Measurements from ENCODE around the gene GPC3.

GPC3 gene

GRCh38 chrX:133966199-133966598, 19.2 kb downstream of the GPC3 start:
- Mint-ChIP-seq H3K4me3 (no peak overlapping the region), H3K4me1 (ENCODE audit: low read depth) (peaks cover 4% of the 10 kb centered on the region), H3K27ac (no peak overlapping the region), H3K27me3 (peaks cover 52% of the 10 kb centered on the region), H3K9me3 (no peaks in the 10 kb centered on the region), H3K36me3 (ENCODE audit: low read depth) (no peaks in the 10 kb centered on the region)
- DNase-seq = no peak

GRCh38 chrX:133965321-133965720, 20.1 kb downstream of the GPC3 start:
- no peak overlapping the region for H3K4me3 Mint-ChIP-seq

DNA sequence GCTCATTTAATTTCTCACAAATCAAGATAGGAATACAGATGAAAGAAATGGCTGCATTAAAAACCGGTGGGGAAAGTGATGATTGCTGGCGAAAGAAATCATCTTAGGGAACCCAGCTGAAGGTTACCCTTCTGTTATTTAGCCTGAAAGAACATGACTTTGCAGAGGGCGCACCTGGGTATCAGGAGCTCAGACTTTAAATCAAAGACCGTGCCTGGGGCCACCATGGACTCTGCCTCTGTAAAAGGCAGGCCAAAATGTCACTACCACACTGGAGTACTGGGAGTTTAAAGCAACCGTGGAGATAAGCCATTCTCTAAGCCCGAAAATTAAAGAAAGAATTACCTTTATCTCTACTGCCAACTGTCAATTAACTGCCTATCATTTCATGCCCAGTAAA, 24.3 kb downstream of the GPC3 start:
- Mint-ChIP-seq H3K27ac (no peak overlapping the region), H3K4me3 (no peak overlapping the region), H3K4me1 (ENCODE audit: low read depth) (peaks cover 4% of the 10 kb centered on the region), H3K9me3 (no peaks in the 10 kb centered on the region), H3K27me3 (peaks cover 26% of the 10 kb centered on the region), H3K36me3 (ENCODE audit: low read depth) (no peaks in the 10 kb centered on the region)
- no peak for DNase-seq

More at GRCh38 chrX:133965321-133965720, 20.1 kb downstream of the GPC3 start:
- no peak for DNase-seq
- peaks cover 4% of the 10 kb centered on the region for H3K4me1 Mint-ChIP-seq (ENCODE audit: low read depth)
- peaks cover 46% of the 10 kb centered on the region for H3K27me3 Mint-ChIP-seq
- H3K27ac Mint-ChIP-seq = no peak overlapping the region
- H3K9me3 Mint-ChIP-seq = no peaks in the 10 kb centered on the region
- H3K36me3 Mint-ChIP-seq (ENCODE audit: low read depth) = no peaks in the 10 kb centered on the region

DNA sequence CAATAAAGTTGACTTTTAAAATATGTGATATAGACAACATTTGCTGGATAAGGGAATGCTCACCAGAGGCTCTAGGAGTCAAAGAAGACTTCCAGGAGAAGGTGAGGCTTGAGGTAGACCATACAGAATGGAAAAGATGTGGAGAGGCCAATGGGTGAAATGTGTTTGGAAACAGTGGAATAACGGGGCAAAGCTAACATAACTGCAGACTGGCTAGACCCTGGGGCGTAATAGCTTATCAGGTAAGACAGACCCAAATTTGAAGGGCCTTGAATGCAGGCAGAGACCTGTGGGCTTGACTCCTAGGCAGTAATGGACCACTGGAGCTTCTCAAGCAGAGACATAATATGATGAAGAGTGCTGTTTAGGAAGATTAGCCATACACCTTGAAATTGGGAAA, 25.4 kb downstream of the GPC3 start:
- Mint-ChIP-seq H3K4me3 (no peak overlapping the region), H3K27ac (no peak overlapping the region), H3K27me3 (peaks cover 25% of the 10 kb centered on the region), H3K4me1 (ENCODE audit: low read depth) (peaks cover 4% of the 10 kb centered on the region), H3K36me3 (ENCODE audit: low read depth) (no peaks in the 10 kb centered on the region), H3K9me3 (no peaks in the 10 kb centered on the region)
- DNase-seq = no peak

DNA sequence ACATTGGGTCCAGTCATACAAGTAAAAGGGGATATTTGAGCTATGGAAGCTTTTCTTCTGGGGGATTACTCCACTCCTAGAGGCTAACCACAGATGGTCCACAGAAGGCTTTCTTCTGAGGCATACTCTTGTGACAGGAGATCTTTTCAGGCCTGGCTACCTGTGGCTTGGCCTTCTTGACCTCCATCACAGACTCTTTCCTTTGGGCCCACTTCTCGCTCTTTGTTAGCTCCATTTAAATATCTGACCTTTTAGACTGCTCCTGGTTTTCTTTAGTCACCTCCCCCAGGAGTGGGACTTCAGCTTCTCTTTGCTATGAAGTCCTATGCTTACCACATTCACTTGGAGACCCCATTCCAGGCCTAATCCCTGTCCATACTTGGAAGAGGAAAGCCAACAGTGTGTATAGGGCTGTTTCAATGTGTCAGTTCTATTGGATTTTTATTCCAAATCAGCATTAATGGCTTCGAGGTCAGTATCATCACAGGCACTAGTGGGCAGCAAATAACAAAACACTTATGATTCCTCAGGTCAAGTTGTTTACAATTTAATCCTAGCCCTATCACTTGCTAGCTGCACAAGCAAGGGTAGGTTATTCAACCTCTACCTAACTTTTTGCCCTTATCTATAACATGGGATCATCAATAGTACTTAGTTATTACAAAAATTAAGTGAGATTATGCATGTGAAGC, 26.3 kb downstream of the GPC3 start:
- Mint-ChIP-seq H3K4me3 (no peak overlapping the region), H3K4me1 (ENCODE audit: low read depth) (no peaks in the 10 kb centered on the region), H3K27me3 (peaks cover 27% of the 10 kb centered on the region), H3K36me3 (ENCODE audit: low read depth) (no peaks in the 10 kb centered on the region), H3K9me3 (no peaks in the 10 kb centered on the region), H3K27ac (no peak overlapping the region)
- no peak for DNase-seq

- DNase-seq = no peak
- H3K27me3 Mint-ChIP-seq = peaks cover 40% of the 10 kb centered on the region
- no peaks in the 10 kb centered on the region for H3K36me3 Mint-ChIP-seq (ENCODE audit: low read depth)
- no peaks in the 10 kb centered on the region for H3K9me3 Mint-ChIP-seq
- H3K4me3 Mint-ChIP-seq = no peak overlapping the region
- H3K27ac Mint-ChIP-seq = no peak overlapping the region
- no peaks in the 10 kb centered on the region for H3K4me1 Mint-ChIP-seq (ENCODE audit: low read depth)
These were observed 28.6 kb downstream of the GPC3 start for GRCh38 chrX:133956570-133957340.

DNA sequence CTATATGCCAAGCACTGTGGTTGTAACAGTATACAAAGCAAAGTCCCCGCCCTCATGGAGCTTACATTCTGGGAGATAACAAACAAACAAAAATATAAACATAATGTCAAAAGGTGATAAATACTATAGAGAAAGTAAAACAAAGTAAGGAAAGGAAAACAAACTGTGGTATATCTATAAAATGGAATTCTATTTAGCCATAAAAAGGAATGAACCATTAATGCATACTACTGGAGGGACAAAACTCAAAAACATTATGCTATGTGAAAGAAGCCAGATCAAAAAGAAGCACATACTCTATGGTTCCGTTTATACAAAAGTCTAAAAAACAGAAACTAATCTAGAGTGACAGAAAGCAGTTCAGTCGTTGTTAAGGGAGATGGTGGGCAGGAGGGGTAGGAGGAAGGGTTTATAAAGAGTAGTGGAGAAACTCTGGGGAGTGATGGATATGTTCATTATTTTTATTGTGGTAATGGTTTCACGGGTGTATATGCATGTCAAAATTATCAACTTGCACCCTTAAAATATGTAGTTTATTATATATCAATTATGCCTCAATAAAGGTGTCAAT, 31.5 kb downstream of the GPC3 start:
- H3K9me3 Mint-ChIP-seq = no peaks in the 10 kb centered on the region
- no peaks in the 10 kb centered on the region for H3K4me1 Mint-ChIP-seq (ENCODE audit: low read depth)
- H3K4me3 Mint-ChIP-seq = no peak overlapping the region
- DNase-seq = no peak
- H3K27ac Mint-ChIP-seq = no peak overlapping the region
- no peaks in the 10 kb centered on the region for H3K36me3 Mint-ChIP-seq (ENCODE audit: low read depth)
- H3K27me3 Mint-ChIP-seq = peaks cover 35% of the 10 kb centered on the region

GRCh38 chrX:133953078-133953477, 32.3 kb downstream of the GPC3 start:
- Mint-ChIP-seq H3K27me3 (peaks cover 36% of the 10 kb centered on the region), H3K4me3 (no peak overlapping the region), H3K36me3 (ENCODE audit: low read depth) (no peaks in the 10 kb centered on the region), H3K9me3 (no peaks in the 10 kb centered on the region), H3K27ac (no peak overlapping the region), H3K4me1 (ENCODE audit: low read depth) (no peaks in the 10 kb centered on the region)
- no peak for DNase-seq

GRCh38 chrX:133951098-133951497, 34.3 kb downstream of the GPC3 start:
- DNase-seq = no peak
- Mint-ChIP-seq H3K9me3 (no peaks in the 10 kb centered on the region), H3K4me3 (no peak overlapping the region), H3K27ac (no peak overlapping the region), H3K4me1 (ENCODE audit: low read depth) (no peaks in the 10 kb centered on the region), H3K27me3 (peaks cover 46% of the 10 kb centered on the region), H3K36me3 (ENCODE audit: low read depth) (no peaks in the 10 kb centered on the region)

- Mint-ChIP-seq H3K4me3 (no peak overlapping the region), H3K36me3 (ENCODE audit: low read depth) (no peaks in the 10 kb centered on the region), H3K27me3 (peaks cover 50% of the 10 kb centered on the region), H3K27ac (no peak overlapping the region), H3K9me3 (no peaks in the 10 kb centered on the region), H3K4me1 (ENCODE audit: low read depth) (no peaks in the 10 kb centered on the region)
- no peak for DNase-seq
These were observed 35.2 kb downstream of the GPC3 start for GRCh38 chrX:133950214-133950613.

GRCh38 chrX:133948895-133949294, 36.5 kb downstream of the GPC3 start:
- no peaks in the 10 kb centered on the region for H3K4me1 Mint-ChIP-seq (ENCODE audit: low read depth)
- no peaks in the 10 kb centered on the region for H3K36me3 Mint-ChIP-seq (ENCODE audit: low read depth)
- H3K4me3 Mint-ChIP-seq = no peak overlapping the region
- H3K27me3 Mint-ChIP-seq = peaks cover 48% of the 10 kb centered on the region
- H3K9me3 Mint-ChIP-seq = no peaks in the 10 kb centered on the region
- H3K27ac Mint-ChIP-seq = no peak overlapping the region
- DNase-seq = no peak

- no peaks in the 10 kb centered on the region for H3K36me3 Mint-ChIP-seq (ENCODE audit: low read depth)
- no peak overlapping the region for H3K4me3 Mint-ChIP-seq
- no peak overlapping the region for H3K27ac Mint-ChIP-seq
- no peaks in the 10 kb centered on the region for H3K4me1 Mint-ChIP-seq (ENCODE audit: low read depth)
- peaks cover 43% of the 10 kb centered on the region for H3K27me3 Mint-ChIP-seq
- DNase-seq = no peak
- H3K9me3 Mint-ChIP-seq = no peaks in the 10 kb centered on the region
These were observed 37.4 kb downstream of the GPC3 start for GRCh38 chrX:133947996-133948395.

GRCh38 chrX:133947022-133947421, 38.4 kb downstream of the GPC3 start:
- no peak for DNase-seq
- H3K9me3 Mint-ChIP-seq = no peaks in the 10 kb centered on the region
- peaks cover 38% of the 10 kb centered on the region for H3K27me3 Mint-ChIP-seq
- no peaks in the 10 kb centered on the region for H3K36me3 Mint-ChIP-seq (ENCODE audit: low read depth)
- no peak overlapping the region for H3K27ac Mint-ChIP-seq
- no peaks in the 10 kb centered on the region for H3K4me1 Mint-ChIP-seq (ENCODE audit: low read depth)
- no peak overlapping the region for H3K4me3 Mint-ChIP-seq

DNA sequence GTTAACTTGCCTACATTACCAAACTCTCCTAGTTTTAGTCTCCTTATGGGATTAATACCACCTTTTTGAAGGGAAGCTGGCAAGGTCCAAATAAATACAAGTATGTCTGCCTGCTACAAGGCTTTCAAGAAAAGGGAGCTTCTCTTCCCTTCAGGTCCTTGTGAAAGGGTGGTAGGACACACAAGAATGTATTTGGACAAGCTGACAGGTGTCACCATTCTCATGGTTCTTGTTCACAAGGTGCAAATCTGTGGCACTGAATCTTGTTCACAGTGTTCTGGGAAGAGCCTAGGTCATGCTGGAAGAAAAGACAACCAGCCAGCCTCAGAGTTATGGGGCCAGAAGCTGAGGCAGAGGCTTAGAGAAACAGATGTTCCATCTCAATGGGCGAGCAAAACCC, 41.9 kb downstream of the GPC3 start:
- Mint-ChIP-seq H3K9me3 (no peaks in the 10 kb centered on the region), H3K36me3 (ENCODE audit: low read depth) (no peaks in the 10 kb centered on the region), H3K27me3 (peaks cover 45% of the 10 kb centered on the region), H3K4me1 (ENCODE audit: low read depth) (no peaks in the 10 kb centered on the region), H3K27ac (no peak overlapping the region), H3K4me3 (no peak overlapping the region)
- DNase-seq = no peak

DNA sequence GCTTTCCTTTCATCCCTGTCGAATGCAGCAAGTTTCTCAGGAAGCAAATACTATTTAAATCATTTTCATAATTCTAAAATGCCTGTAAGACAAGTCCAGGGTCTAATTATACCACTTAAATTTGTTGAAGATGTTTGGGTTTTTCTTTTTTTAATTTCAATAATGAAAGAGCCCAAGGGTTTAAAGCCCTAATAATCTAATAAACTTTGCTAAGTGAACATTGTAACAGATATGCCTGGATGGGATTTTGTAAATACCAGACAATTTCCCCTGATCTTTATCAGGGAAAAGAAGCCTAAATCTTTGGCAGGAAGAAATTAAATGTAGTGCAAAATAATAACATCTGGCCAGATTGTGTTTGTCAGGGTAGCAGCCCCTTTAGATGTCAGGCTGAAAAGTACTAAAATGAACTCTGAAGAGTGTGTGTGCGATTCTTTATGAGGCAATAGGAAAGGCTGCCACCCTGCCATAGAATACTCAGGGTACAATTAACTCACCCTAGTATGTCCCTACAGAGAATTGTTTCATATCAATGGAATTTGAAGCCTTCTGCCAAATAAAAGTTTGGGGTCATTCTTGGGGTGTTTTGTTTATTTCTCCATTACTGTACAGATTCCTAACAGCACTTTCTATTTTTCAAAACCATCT, 45.6 kb downstream of the GPC3 start:
- no peaks in the 10 kb centered on the region for H3K36me3 Mint-ChIP-seq (ENCODE audit: low read depth)
- no peak for DNase-seq
- peaks cover 39% of the 10 kb centered on the region for H3K27me3 Mint-ChIP-seq
- no peaks in the 10 kb centered on the region for H3K4me1 Mint-ChIP-seq (ENCODE audit: low read depth)
- no peaks in the 10 kb centered on the region for H3K9me3 Mint-ChIP-seq
- no peak overlapping the region for H3K27ac Mint-ChIP-seq
- H3K4me3 Mint-ChIP-seq = no peak overlapping the region

Data from activated T-cell treated with anti-CD3 and anti-CD28 coated beads, Interleukin-2, amount 50 U/mL, for 24 hours (primary cell).